Ovary (tissue), 3 donors: Measurements from ENCODE around the gene PGBD2.

Experiments used
- POLR2A ChIP-seq: fragments of 450-650 bp; IDR thresholded peaks from one replicate; pipeline ENCODE4 v1.6.1; 2017; ENCODE audit warnings: antibody characterized with exemption, mild to moderate bottlenecking, moderate library complexity
- TF ChIP-seq, protein P1 (sequence below), 3 donors: fragments of 450-650 bp in 2 of 3; fragments of 200-600 bp in 1 of 3; IDR thresholded peaks; one replicate each; pipeline versions ENCODE4 v1.5.1 to v1.8.0; 2016 to 2022; ENCODE audit warnings: antibody characterized with exemption in 3 of 3, mild to moderate bottlenecking in 1 of 3
- donor health status: DM: no; HTN: no; CAD: no.

DNA sequence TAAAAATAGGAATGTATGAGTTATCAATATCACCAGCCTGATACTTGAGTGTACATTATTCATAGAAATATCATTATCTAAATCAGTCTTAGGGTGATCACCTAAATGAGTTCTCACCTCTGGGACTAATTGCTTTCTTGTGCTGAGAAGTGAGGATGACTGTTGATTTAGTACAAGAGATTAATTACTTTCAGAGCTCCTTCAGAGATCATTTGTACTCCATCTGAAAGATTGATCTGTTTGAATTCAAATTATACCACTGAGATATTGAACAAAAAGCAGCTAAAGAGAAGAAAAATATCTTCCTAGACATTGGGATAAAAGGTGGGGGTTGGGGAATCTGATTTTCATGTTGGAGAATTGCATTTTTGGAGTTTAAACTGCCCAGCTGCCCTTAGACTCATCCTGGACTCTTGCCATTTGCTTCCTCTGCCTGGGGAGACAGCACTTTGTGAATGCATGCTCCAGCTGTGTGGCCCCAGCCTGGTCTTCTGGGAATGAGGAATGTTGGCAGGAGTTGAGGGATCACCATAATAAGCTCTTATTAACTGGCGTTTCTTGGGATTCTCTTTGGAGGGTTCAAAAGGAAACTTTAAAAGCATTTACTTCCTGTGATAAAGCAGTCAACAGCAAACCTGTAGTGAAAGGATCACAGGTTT is 19.7 kb upstream of the PGBD2 start:
- no peak for TF ChIP-seq POLR2A
- TF ChIP-seq, protein P1, sequence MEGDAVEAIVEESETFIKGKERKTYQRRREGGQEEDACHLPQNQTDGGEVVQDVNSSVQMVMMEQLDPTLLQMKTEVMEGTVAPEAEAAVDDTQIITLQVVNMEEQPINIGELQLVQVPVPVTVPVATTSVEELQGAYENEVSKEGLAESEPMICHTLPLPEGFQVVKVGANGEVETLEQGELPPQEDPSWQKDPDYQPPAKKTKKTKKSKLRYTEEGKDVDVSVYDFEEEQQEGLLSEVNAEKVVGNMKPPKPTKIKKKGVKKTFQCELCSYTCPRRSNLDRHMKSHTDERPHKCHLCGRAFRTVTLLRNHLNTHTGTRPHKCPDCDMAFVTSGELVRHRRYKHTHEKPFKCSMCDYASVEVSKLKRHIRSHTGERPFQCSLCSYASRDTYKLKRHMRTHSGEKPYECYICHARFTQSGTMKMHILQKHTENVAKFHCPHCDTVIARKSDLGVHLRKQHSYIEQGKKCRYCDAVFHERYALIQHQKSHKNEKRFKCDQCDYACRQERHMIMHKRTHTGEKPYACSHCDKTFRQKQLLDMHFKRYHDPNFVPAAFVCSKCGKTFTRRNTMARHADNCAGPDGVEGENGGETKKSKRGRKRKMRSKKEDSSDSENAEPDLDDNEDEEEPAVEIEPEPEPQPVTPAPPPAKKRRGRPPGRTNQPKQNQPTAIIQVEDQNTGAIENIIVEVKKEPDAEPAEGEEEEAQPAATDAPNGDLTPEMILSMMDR (IDR thresholded peaks at IDR 0.05): no peak
